WERI-Rb-1 (cell line): Measurements from ENCODE around the gene LDHD.

Experiments
- DNase-seq: peaks from one replicate; pipeline ENCODE4 v3.0.0-alpha.2; 2020
- H3K27ac ChIP-seq: fragments of 250-450 bp; sonication (Bioruptor Pico); 2 replicates; pipeline ENCODE4 v1.5.1; 2020; ENCODE audit warnings: mild to moderate bottlenecking, moderate library complexity
- H3K27me3 ChIP-seq: fragments of 250-450 bp; sonication (Bioruptor Pico); 2 replicates; pipeline ENCODE4 v1.5.1; 2021; ENCODE audit warnings: mild to moderate bottlenecking, low read depth, moderate library complexity; ENCODE audit not compliant: insufficient read depth, severe bottlenecking
- H3K36me3 ChIP-seq: fragments of 250-450 bp; sonication (Bioruptor Pico); 2 replicates; pipeline ENCODE4 v1.5.1; 2020; ENCODE audit warnings: mild to moderate bottlenecking, moderate library complexity
- H3K4me3 ChIP-seq: 2 replicates; pipeline ENCODE4 v1.5.1; 2011; ENCODE audit warnings: low read depth, mild to moderate bottlenecking, control low read depth, low read length
- H3K9me3 ChIP-seq: fragments of 250-450 bp; sonication (Bioruptor Pico); 2 replicates; pipeline ENCODE4 v1.5.1; 2021; ENCODE audit warnings: mild to moderate bottlenecking, moderate library complexity; ENCODE audit not compliant: severe bottlenecking
- TF ChIP-seq, protein P1 (sequence below): IDR thresholded peaks from 2 replicates; pipeline ENCODE4 v1.5.1; 2011; ENCODE audit warnings: low read depth, mild to moderate bottlenecking, control low read depth, inconsistent platforms, low read length

Gene LDHD

DNA sequence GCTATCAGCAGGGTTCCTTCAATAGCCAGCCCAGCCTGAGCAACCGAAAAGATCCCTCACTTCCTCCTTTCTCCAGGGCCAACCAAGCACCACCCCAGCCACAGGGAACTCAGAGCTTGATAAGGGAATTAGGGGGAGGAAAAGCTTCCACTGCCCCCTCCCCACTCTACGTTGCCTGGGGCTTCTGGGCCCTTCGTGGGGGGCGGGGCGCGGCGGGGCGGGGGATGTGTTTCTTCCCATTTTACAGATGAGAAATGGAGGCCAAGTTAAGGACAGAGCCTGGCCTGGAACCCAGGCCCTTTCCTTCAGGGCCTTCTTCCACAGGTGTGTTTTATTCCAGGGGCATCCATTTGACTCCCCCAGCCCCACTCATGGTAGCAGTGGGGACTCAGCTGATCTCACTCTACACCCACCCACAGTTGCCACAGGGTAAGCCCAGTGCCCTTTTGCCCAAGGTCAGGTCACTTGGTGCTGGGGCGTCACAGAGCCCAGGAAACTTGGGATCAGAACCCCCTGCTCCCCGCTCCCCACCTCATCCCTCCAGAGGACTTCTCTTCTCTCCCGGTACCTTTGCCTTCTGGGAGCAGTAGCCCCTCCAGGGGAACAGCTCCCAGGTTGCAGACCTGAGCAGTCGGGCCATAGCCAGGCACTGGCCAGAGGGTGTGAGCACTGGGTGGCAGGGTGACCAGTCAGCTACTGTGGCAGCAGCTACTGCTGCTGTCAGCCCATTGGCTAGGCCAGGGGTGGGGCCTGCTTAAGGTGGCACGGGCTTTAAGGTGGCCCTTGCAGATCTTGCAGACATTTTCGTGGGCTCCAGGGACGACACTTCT is at the start of gene LDHD:
Gene LDHD, minus strand, starts transcription at position 700 of the 830 bp plus-strand sequence. Its CDS starts 60 bp downstream, at position 640.
- Histone ChIP-seq H3K36me3 (no peaks in the 10 kb centered on the region), H3K27ac (no peak within 1 kb of the TSS), H3K27me3 (no peaks in the 10 kb centered on the region), H3K9me3 (peaks cover 2% of the 10 kb centered on the region), H3K4me3 (no peak within 1 kb of the TSS)
- no peak for DNase-seq
- TF ChIP-seq, protein P1, sequence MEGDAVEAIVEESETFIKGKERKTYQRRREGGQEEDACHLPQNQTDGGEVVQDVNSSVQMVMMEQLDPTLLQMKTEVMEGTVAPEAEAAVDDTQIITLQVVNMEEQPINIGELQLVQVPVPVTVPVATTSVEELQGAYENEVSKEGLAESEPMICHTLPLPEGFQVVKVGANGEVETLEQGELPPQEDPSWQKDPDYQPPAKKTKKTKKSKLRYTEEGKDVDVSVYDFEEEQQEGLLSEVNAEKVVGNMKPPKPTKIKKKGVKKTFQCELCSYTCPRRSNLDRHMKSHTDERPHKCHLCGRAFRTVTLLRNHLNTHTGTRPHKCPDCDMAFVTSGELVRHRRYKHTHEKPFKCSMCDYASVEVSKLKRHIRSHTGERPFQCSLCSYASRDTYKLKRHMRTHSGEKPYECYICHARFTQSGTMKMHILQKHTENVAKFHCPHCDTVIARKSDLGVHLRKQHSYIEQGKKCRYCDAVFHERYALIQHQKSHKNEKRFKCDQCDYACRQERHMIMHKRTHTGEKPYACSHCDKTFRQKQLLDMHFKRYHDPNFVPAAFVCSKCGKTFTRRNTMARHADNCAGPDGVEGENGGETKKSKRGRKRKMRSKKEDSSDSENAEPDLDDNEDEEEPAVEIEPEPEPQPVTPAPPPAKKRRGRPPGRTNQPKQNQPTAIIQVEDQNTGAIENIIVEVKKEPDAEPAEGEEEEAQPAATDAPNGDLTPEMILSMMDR = no peak

DNA sequence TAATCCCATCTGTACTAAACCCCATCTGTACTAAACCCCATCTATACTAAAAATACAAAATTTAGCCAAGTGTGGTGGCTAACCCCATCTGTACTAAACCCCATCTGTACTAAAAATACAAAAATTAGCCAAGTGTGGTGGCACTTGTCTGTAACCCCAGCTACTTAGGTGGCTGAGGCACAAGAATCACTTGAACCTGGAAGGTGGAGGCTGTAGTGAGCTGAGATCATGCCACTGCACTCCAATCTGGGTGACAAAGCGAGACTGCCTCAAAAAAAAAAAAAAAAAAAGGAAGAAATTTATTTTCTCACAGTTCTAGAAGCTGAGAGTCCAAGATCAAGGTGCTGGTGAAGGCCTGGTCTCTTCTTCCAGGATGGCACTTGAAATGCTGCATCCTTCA is 43.8 kb upstream of the LDHD start:
- Histone ChIP-seq H3K27me3 (no peaks in the 10 kb centered on the region), H3K27ac (no peak overlapping the region), H3K36me3 (peaks cover 44% of the 10 kb centered on the region), H3K4me3 (no peak overlapping the region), H3K9me3 (no peaks in the 10 kb centered on the region)
- no peak for DNase-seq
- TF ChIP-seq, protein P1 = no peak

DNA sequence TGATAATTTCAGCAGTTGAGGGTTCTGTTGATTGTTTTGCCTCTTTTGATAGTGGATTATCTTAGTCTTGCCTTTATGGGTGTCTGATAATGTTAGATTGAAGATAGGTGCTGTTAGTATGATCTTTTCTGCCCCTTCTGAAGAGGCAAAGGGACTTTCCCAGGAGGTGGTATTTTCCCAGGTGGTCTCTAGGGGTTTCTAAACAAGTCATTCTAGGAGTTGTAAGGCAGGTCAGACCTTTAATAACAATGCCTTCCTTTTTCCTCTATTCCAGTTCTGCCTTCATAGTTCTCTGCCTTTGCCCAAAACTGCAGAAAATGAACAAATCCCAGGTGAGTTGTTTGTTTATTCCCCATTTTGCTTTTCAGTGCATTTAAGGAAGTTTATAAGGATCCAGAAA is 36.1 kb upstream of the LDHD start:
- Histone ChIP-seq H3K27ac (no peak overlapping the region), H3K36me3 (peaks cover 48% of the 10 kb centered on the region), H3K9me3 (peaks cover 4% of the 10 kb centered on the region), H3K4me3 (no peak overlapping the region), H3K27me3 (no peaks in the 10 kb centered on the region)
- DNase-seq = no peak
- TF ChIP-seq, protein P1 = no peak

DNA sequence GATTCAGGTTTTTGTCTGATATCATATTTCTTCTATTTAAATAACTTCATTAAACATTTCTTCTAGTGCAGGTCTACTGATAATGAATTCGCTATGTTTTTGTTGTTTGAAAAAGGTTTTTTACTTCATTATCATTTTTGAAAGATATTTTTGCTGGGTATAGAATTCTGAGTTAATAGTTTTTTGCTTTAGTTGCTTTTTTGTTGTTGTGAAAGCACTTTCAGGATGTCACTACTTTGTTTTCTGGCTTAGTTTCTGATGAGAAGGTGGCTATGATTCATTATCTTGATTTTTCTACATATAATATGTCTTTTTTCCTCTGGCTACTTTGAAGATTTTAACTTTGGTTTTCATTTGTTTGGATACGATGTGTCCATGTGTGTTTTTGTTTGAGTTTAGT is 35.2 kb upstream of the LDHD start:
- H3K27ac ChIP-seq = no peak overlapping the region
- peaks cover 45% of the 10 kb centered on the region for H3K36me3 ChIP-seq
- peaks cover 4% of the 10 kb centered on the region for H3K9me3 ChIP-seq
- H3K27me3 ChIP-seq = no peaks in the 10 kb centered on the region
- no peak for DNase-seq
- TF ChIP-seq, protein P1 = no peak
- no peak overlapping the region for H3K4me3 ChIP-seq

DNA sequence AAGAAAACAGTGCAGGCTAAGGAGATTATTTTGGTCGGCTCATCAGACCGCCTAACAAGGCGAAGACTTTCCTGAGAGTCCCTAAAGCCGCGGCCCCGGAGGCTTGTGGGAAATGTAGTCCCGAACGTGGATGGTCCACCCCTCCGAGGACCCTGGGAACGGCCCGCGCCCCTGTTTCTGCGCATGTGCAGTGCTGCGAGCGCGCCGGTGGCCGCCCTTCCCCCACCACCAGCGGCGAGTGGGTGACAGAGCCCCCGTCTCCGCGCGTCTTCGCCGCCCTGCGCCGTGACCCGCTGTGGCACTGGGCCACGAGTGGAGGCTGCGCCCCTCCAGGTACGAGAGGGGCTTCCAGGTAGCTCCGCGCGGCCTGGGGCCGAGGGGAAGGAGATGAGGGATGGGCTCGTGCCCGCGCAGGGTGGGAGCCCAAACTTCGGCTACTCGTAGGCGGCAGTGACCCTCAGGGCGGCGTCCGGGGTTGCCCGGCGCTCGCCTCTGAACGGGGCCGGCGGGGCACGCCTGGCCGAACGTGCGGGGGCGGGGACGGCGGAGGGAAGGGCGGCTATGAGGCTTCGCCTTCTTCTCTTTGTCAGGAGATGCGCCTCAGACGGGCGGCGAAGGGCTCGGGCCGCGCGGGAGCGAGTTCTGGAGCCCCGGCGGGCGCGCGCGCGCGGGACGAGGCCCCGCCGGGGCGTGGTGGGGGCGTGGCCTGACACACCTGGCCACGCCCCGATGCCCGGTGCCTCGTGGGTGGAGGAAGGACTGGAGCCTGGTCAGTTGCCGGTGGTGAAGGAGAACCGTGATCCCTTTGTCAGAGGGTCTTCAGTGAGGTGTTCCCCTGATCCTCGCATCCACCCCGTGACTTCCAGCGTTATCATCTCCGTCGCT is 32.0 kb upstream of the LDHD start, which contains the start of gene ZFP1:
Gene ZFP1, plus strand, starts transcription at position 214 of the 885 bp plus-strand sequence. CDS start 4,428 bp downstream, outside the sequence.
- H3K9me3 ChIP-seq = peaks cover 8% of the 10 kb centered on the region
- no peaks in the 10 kb centered on the region for H3K27me3 ChIP-seq
- peak within 1 kb of the TSS; percentile 86 for H3K4me3 ChIP-seq
- H3K36me3 ChIP-seq = peaks cover 24% of the 10 kb centered on the region
- H3K27ac ChIP-seq = peak within 1 kb of the TSS; percentile 87
- peak; percentile 98 for DNase-seq
- TF ChIP-seq, protein P1 = no peak
